ENCODE data around the gene CNKSR1. TPM values are rescaled to one million over a fixed set of nuclear protein-coding genes. Genes with fewer than 3 reads are reported as not detected.
A peak's percentile ranks its signal among the peaks of the same experiment; 100 is the strongest.

The CNKSR1 gene
- total and polyA plus RNA-seq, 2 of the 13 experiments (the other 11 are each of a cell fraction or from before 2014, with no cell fraction given) = 3.4 to 8.9 TPM

DNA sequence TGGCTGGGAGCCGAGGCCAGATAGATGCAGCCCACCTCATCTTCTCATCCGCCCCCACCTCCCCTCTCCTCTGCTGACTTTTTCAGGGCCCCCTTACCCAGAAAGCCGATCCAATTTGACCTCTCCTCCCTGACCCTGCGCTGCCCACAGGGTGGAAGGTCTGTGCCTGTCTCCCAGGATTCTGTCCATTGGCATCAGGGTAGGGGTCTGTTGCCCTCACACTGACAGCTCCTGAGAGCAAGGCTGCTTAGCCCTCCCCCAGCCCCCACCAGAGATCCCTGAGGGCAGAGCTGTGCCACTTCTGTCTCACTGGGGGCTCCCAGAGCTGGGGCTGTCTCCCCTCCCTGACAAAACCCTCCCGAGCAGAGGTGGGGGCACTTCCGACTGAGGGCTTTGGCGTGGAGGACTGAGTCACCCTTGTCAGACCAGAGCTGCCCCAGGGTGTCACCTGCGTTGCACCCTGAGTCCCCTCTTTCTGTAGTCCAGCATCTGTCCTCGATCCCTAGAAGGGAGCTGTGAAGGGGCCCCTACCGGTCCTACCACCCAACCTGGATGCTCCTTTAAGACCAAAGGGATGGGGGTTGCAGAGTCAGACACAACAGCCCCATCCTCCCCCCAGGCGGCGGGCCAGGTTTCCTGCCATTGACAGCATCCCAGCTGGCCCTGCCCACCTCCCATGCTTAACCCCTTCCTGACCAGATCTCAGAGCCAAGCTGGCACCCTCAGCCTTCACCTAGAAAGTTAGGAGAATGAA lies 20.8 kb upstream of the CNKSR1 start:
- Histone ChIP-seq H3K9ac (ENCODE audit: insufficient read depth, low read depth, low read length) (no peak overlapping the region), H3K9me3 (ENCODE audit: low read length) (no peaks in the 10 kb centered on the region), H3K36me3 (replicated peaks in 1 of 2; ENCODE audit: control insufficient read depth in 1 of 2, insufficient read depth in 2 of 2, low read length in 2 of 2) (no peaks in the 10 kb centered on the region), H3K27ac (ENCODE audit: extremely low read length, insufficient read depth, low read length) (no peak overlapping the region), H3K4me3 (replicated peaks in 1 of 3; ENCODE audit: insufficient read depth in 1 of 3, low read depth in 2 of 3, low read length in 3 of 3) (no peak overlapping the region), H3K4me1 (ENCODE audit: insufficient read depth, low read length) (peaks cover 15% of the 10 kb centered on the region), H4K20me1 (ENCODE audit: insufficient read depth, low read length) (no peaks in the 10 kb centered on the region), H3K79me2 (ENCODE audit: insufficient read depth, low read length) (no peaks in the 10 kb centered on the region), H3K4me2 (ENCODE audit: low read depth, low read length) (no peak overlapping the region), H3K27me3 (ENCODE audit: control insufficient read depth in 1 of 2, insufficient read depth in 2 of 2, low read length in 2 of 2) (peaks cover 14 to 55% of the 10 kb centered on the region in 2 experiments; a peak in 4 of 5 replicates), H2AFZ (ENCODE audit: low read length) (no peak overlapping the region)
- WGBS (ENCODE audit: low lambda C conversion rate) = 29% methylated on average over 6 of the region's 12 CpGs
- no TSS peak for BruUV-seq (replicated peaks)
- in situ Hi-C loops (cut with HindIII; ENCODE audit: extremely low pct_ligation_motif_present, low pct_unique_long_range_greater_than_20kb) (loop anchor here (10.0 kb wide), 1 partner anchor 52 kb away; no protein-coding TSS in a partner anchor), intact Hi-C loops (cut with micrococcal nuclease; ENCODE audit: unreplicated experiment) (no loop called here)
- no peak for FAIRE-seq
- CTCF ChIA-PET (ENCODE audit: low intra/inter-chr PET ratio, low total read pairs) = no interaction called here
- peak; percentile 88 for TF ChIP-seq ZNF652 (CRISPR knock-in tag; IDR thresholded peaks at IDR 0.05; ENCODE audit: borderline replicate concordance, low read depth)
- TF ChIP-seq, protein P1, sequence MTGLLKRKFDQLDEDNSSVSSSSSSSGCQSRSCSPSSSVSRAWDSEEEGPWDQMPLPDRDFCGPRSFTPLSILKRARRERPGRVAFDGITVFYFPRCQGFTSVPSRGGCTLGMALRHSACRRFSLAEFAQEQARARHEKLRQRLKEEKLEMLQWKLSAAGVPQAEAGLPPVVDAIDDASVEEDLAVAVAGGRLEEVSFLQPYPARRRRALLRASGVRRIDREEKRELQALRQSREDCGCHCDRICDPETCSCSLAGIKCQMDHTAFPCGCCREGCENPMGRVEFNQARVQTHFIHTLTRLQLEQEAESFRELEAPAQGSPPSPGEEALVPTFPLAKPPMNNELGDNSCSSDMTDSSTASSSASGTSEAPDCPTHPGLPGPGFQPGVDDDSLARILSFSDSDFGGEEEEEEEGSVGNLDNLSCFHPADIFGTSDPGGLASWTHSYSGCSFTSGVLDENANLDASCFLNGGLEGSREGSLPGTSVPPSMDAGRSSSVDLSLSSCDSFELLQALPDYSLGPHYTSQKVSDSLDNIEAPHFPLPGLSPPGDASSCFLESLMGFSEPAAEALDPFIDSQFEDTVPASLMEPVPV (CRISPR knock-in tag; IDR thresholded peaks at IDR 0.05) = no peak
- POLR2A ChIA-PET = interaction anchor here (0.6 kb wide), 1 partner anchor 79 kb away, joined by 3 read pairs; no protein-coding TSS in a partner anchor
- ATAC-seq = no peak
- DNase-seq (ENCODE audit: low spot score) = no peak

DNA sequence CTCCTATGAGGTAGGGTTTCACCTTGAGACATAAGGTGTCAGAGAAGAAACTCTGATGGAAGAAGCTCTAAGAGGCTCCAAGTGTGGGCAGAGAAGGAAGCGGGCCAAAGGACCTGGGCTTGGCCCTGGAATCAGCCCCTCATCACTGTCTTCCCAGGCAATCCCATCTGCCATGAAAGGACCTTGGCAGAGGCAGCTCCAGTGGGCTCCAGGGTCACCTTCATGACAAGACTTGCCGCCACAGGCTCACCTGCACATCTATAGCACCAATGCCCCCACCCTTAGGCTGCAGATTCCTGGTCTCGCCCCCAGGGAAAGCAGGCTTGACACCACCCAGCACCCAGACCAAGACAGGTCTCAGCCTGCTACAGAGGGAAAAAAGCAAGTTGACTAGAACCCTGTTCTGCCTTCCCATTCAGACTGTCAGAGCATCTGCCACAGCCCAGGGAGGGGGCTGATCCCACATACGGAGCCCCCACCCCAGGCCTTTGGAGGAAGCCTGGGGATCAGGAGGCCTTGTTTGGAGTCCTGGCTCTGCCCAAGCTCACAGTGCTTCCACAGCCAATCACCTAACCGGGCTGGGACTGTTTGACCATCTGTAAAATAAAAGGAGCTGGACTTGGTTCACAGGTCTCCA lies 18.9 kb upstream of the CNKSR1 start:
- ChIA-PET CTCF (ENCODE audit: low intra/inter-chr PET ratio, low total read pairs) (no interaction called here), POLR2A (no interaction called here)
- BruUV-seq (replicated peaks) = no TSS peak
- H3K79me2 ChIP-seq (ENCODE audit: insufficient read depth, low read length) = no peaks in the 10 kb centered on the region
- ATAC-seq = no peak
- H3K4me2 ChIP-seq (ENCODE audit: low read depth, low read length) = no peak overlapping the region
- peaks cover 16 to 65% of the 10 kb centered on the region in 2 experiments; a peak in 4 of 5 replicates for H3K27me3 ChIP-seq (ENCODE audit: control insufficient read depth in 1 of 2, insufficient read depth in 2 of 2, low read length in 2 of 2)
- no peak for DNase-seq (ENCODE audit: low spot score)
- H3K4me3 ChIP-seq (replicated peaks in 1 of 3; ENCODE audit: insufficient read depth in 1 of 3, low read depth in 2 of 3, low read length in 3 of 3) = no peak overlapping the region
- intact Hi-C loops (cut with micrococcal nuclease; ENCODE audit: unreplicated experiment) = no loop called here
- no peaks in the 10 kb centered on the region for H3K9me3 ChIP-seq (ENCODE audit: low read length)
- in situ Hi-C loops (cut with HindIII; ENCODE audit: extremely low pct_ligation_motif_present, low pct_unique_long_range_greater_than_20kb) = loop anchor here (10.0 kb wide), 1 partner anchor 54 kb away; no protein-coding TSS in a partner anchor
- 23% methylated on average over 3 of the region's 5 CpGs for WGBS (ENCODE audit: low lambda C conversion rate)
- FAIRE-seq = no peak
- H3K9ac ChIP-seq (ENCODE audit: insufficient read depth, low read depth, low read length) = no peak overlapping the region
- no peak overlapping the region for H2AFZ ChIP-seq (ENCODE audit: low read length)
- no peaks in the 10 kb centered on the region for H3K36me3 ChIP-seq (replicated peaks in 1 of 2; ENCODE audit: control insufficient read depth in 1 of 2, insufficient read depth in 2 of 2, low read length in 2 of 2)
- peaks cover 24% of the 10 kb centered on the region for H3K4me1 ChIP-seq (ENCODE audit: insufficient read depth, low read length)
- no peak for TF ChIP-seq FOXA1 (IDR thresholded peaks at IDR 0.05)
- TF ChIP-seq FOXA1 (CRISPR knock-in tag; IDR thresholded peaks at IDR 0.05) = no peak
- no peaks in the 10 kb centered on the region for H4K20me1 ChIP-seq (ENCODE audit: insufficient read depth, low read length)
- H3K27ac ChIP-seq (ENCODE audit: extremely low read length, insufficient read depth, low read length) = no peak overlapping the region

Data from HepG2 (cell line).